Lower leg skin (tissue), 3 donors: Measurements from ENCODE around the gene GREB1.

Source experiments
- POLR2A ChIP-seq, 2 donors: fragments of 450-650 bp; IDR thresholded peaks; one replicate each; pipeline ENCODE4 v1.6.1; 2016 to 2017; ENCODE audit warnings: antibody characterized with exemption in 2 of 2, mild to moderate bottlenecking in 1 of 2, moderate library complexity in 1 of 2
- TF ChIP-seq, protein P1 (sequence below), 3 donors: fragments of 450-650 bp; IDR thresholded peaks; one replicate each; pipeline ENCODE4 v1.5.1; 2016; ENCODE audit warnings: antibody characterized with exemption in 3 of 3, mild to moderate bottlenecking in 3 of 3, moderate library complexity in 2 of 3

DNA sequence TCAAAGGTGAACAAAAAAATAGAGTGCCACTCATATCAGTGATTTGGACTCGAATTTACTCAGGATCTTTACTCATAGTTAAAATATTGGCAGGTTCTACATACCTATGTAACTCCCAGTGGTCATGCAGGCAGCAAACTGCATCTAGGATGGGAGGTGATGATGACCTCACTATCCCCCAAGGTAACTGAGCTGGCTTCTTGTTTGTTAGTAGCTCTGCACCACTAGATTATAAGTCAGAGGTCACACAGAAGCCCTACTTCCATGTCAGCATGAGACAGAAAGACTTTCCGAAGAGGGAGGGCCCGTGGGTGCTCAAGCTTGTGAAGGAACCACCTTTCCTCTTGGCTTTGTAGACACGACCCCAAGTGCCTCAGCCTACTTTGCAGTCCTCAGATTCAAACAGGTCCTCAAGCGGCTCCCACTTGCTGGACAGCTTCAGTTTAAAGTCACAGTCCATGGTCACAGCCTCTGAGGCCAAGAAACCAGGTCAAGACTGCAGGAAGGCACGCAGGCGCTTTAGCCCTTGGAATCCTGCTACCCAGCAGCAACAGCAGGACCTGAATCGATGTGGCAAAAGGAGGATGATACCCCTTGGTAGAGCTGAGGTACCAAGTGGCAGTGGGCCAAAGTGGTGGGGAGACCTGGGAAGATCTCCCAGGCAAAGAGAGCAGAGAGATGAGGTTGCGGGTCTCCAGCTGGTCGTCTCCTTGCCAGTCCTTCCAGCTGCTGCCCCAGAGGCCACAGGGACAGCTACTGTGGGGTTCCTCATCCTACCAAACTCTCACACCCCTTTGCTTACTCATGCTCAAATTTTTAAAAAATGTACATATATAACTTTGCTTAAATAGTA, 131.9 kb downstream of the GREB1 start:
- TF ChIP-seq, protein P1, sequence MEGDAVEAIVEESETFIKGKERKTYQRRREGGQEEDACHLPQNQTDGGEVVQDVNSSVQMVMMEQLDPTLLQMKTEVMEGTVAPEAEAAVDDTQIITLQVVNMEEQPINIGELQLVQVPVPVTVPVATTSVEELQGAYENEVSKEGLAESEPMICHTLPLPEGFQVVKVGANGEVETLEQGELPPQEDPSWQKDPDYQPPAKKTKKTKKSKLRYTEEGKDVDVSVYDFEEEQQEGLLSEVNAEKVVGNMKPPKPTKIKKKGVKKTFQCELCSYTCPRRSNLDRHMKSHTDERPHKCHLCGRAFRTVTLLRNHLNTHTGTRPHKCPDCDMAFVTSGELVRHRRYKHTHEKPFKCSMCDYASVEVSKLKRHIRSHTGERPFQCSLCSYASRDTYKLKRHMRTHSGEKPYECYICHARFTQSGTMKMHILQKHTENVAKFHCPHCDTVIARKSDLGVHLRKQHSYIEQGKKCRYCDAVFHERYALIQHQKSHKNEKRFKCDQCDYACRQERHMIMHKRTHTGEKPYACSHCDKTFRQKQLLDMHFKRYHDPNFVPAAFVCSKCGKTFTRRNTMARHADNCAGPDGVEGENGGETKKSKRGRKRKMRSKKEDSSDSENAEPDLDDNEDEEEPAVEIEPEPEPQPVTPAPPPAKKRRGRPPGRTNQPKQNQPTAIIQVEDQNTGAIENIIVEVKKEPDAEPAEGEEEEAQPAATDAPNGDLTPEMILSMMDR (IDR thresholded peaks at IDR 0.05) = no peak
- TF ChIP-seq POLR2A (IDR thresholded peaks at IDR 0.05) = no peak
